ENCODE results near the gene RHOV.

RHOV gene, protein sequence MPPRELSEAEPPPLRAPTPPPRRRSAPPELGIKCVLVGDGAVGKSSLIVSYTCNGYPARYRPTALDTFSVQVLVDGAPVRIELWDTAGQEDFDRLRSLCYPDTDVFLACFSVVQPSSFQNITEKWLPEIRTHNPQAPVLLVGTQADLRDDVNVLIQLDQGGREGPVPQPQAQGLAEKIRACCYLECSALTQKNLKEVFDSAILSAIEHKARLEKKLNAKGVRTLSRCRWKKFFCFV

DNA sequence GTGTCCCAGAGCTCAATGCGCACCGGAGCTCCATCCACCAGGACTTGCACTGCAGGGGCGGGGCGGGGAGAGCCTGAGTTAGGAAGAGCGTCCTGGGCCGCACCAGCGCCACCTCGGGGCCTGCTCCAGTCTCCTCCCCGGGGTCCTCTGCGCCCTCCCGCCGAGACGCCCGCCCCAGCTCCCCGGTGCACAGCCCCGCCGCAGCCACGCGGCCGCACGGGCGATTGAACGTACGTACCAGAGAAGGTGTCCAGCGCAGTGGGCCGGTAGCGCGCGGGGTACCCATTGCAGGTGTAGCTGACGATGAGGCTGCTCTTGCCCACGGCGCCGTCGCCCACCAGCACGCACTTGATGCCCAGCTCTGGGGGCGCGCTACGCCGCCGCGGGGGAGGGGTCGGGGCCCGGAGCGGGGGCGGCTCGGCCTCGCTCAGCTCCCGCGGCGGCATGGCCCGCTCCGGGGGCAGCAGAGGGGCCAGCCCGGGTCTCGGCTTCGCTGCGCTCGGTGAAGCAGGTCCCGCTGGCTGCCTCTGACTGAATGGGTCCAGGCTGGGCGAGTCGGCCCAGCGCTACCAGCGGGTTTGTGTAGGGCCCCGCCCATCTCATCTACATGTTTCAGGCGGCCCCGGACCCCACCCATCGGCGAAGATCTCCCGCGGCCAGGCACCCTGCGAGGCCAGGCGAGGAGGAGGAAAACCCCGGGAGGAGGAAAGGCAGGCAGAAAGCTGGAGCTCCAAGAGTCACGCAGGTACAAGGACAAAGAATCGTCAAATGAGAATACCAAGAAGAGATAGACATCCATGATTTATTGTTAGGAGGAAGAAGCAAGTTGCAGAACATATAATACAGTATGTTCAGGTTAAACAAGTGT is at the start of gene RHOV:
RHOV (minus strand) TSS at position 541 of the 868 bp plus-strand sequence; CDS start at position 446, 95 bp downstream.
- peak; percentile 94 for DNase-seq

- DNase-seq: no peak
Observed at GRCh38 chr15:40923551-40923950, 49.5 kb upstream of the RHOV start.

DNA sequence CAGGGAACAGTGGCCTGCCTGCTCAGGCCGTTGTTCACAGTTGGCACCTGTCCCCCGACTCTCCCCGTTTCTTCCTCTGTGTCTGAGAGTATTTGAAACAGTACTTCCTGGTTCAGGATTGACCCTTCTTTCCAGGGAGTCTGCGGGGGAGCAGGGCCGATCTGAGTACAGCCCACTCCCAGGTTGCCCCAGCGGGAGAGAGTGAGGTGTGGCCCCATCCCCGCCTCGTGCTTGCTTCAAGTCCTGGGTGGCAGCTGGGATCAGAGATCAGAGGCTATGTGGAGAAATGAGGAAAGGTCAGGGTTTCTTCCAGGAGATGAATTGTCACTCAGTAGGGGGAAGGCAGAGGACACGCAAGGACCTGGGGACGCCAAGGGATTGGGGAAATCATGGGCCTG is 48.6 kb upstream of the RHOV start:
- DNase-seq: no peak

DNA sequence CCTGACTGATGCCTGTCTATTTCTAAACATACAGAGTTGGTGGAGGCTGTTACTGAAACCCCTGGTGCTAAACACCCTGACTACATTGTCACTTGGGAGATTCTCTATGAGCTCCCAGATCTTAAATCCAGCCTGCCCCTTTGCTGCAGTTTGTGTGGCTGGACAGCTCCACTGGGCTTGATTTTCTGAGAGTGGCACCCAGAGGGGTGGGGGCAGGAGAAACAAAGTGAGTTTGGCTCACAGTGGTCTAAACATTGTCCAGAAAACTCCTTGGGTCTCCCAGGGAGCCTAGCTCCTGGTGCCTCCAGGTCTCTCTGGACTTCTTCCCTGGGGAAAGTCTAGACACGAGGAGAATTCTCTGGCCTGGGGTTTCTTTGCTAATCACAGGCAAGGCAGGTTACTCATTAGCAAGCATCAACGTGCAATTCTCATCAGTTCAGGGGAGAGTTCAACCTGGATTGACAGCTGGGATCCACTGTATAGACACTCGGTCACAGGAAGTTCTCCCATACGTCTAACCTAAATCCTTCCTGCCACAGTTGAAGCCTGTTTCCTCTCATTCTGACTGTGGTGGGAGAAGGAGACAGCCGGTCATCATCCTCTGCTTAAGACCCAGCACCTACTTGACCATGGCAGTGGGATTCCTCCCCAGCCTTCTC is 48.0 kb upstream of the RHOV start:
- DNase-seq: no peak

GRCh38 chr15:40918799-40919392 is 44.9 kb upstream of the RHOV start:
- no peak for DNase-seq

DNA sequence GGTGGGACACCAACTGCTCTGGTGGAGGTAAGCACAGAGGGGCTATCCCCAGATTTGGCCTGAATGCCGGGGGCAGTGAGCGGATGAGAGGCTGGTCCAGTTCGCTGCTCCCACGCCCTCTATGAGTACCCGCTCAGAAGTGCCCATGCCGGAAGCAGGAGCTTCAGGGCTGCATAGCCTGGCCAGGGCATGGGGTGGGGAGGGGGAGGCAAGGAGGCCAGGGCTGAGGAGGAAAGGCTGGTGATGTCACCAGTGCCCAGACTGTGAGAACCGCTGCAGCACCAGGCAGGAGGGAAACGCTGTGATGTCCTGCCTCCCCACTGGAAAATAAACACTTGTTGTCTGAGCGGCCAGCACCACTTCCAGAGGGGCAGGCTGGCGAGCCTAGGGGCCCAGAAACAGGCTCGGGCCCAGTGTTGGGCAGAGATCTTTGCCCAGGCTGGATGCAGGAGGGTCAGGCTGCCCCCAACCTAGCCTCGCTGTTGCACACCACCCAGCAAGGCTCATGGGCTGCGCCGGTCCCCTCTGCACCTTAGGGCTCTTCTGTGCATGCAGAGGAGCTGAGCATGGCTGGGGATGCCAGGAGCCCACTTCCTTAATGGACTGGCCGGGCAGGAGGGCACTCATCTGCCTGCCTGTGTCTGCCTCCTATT is 44.2 kb upstream of the RHOV start:
- no peak for DNase-seq

GRCh38 chr15:40917585-40917984 is 43.6 kb upstream of the RHOV start:
- no peak for DNase-seq

DNA sequence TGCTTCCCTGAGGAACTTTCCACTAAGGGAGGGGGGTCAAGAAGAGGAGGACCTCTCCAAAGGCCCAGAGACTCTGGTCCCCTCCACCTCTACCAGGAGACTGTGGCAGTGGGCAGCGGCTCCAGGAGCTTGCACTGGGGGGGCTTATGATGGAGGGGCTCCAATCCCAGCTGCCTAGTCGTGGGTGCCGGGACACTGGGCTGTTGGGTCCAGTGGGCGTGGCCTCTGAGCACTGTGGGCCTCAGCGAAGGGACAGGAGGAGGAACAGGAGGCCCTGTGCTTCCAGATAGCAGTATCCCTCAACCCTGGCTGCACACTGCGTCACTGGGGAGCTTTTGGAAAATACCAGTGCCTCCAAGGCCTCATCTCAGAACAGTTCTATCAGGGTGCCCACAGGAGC is 41.6 kb upstream of the RHOV start:
- no peak for DNase-seq

- no peak for DNase-seq
Observed at GRCh38 chr15:40915116-40915661, 41.2 kb upstream of the RHOV start.

- DNase-seq: no peak
Observed at GRCh38 chr15:40914486-40914885, 40.5 kb upstream of the RHOV start.

DNA sequence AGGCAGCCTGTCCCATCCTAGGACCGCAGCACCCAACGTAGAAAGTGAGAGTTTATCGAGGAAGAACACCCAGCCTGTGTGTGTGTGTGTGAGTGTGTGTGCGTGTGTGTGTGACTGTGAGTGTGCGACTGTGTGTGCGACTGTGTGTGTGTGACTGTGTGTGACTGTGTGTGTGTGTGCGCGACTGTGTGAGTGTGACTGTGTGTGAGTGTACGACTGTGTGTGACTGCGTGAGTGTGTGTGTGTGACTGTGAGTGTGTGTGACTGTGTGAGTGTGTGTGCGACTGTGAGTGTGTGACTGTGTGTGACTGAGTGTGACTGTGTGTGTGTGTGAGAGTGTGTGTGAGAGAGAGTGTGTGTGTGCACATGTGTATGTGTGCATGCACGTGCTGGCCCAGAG is 40.0 kb upstream of the RHOV start:
- no peak for DNase-seq

- DNase-seq: no peak
Observed at GRCh38 chr15:40912478-40912877, 38.4 kb upstream of the RHOV start.

- DNase-seq: no peak
Observed at GRCh38 chr15:40911693-40912092, 37.7 kb upstream of the RHOV start.

DNA sequence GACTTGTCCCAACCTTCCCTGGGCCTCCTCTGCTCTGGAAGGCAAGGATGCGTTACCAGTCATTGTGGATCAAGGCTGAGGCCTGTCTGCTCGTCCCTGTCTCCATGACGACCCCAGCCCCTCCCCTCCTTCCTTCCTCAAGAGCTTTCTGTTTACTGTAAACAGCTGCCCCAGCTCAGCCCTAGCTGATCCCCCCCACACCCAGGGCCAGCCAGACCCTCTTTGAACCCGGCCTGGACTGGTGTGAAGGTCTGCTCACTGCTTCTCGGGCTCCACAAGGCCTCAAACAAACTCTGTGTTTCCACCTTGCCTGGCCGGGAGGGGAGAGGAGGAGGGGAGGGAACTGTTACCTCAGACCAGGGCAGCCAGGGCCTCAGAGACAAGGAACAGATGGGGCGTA is 37.1 kb upstream of the RHOV start:
- DNase-seq: peak; percentile 92

DNA sequence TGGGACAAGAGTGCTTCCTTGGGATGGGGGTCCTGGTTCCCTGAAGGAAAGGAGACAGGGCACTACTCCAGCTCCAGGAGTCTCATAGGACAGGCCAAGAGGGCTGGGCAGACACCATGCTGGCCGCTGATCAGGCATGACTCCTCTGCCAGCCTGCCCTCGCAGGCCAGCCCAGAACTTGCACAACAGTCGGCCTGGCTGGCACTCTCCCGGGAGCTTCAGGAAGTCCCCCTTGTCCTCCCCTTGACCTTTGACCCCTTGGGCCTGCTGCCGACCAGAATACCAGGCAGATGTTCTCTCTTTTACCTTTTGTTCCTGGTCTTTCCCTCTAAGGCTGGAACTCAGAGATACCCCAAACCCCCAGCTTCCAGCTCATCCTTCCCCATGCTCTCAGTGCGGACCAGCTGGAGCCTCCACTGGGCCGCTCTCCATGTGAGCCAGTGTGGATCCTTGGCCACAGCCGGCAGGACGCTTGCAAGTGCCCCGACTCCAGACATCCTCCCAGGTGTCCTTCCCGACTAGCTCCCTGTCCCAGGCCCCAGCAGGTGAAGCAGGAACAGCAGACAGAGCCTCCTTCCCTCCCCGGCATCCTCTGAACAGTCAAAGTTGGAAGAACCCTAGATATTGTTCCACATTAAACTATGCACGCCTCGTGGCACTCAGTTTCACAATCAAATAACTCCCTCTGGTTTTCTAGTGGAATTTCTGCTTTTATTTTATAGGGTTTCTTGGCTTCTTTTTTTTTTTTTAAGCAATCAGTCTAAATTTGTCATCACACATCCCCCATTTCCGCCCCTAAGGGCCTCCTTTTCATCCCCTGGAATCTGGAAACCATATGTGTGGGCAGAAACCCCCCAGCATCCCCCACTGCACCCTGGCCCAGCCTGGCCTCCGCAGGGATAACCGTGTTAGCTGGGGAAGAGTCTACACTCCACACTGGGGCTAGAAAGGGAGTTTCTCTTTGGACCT is 35.9 kb upstream of the RHOV start:
- no peak for DNase-seq

DNA sequence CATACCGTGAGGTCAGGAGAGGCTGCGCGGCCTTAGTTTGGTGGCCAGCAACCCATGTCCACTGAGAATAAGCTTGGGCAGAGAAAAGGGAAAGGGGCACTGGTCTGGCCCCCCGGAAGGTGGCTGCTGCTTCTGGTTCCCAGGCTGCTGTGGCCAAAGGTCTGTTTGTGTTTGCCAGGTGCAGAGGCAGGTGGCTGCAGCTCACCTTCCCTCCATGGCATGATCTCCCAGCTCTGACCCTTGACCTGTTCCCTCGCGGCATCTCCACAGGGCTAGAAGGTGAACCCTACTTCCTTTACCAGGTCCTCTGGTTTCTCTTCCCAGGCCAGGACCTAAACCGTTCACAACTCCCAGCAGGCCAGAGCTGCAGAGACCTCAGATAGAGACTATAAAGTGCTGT is 34.1 kb upstream of the RHOV start:
- no peak for DNase-seq

GRCh38 chr15:40906991-40907802 is 33.2 kb upstream of the RHOV start:
- peak; percentile 49 for DNase-seq

GRCh38 chr15:40906091-40906990 is 32.3 kb upstream of the RHOV start:
- peak; percentile 95 for DNase-seq

DNA sequence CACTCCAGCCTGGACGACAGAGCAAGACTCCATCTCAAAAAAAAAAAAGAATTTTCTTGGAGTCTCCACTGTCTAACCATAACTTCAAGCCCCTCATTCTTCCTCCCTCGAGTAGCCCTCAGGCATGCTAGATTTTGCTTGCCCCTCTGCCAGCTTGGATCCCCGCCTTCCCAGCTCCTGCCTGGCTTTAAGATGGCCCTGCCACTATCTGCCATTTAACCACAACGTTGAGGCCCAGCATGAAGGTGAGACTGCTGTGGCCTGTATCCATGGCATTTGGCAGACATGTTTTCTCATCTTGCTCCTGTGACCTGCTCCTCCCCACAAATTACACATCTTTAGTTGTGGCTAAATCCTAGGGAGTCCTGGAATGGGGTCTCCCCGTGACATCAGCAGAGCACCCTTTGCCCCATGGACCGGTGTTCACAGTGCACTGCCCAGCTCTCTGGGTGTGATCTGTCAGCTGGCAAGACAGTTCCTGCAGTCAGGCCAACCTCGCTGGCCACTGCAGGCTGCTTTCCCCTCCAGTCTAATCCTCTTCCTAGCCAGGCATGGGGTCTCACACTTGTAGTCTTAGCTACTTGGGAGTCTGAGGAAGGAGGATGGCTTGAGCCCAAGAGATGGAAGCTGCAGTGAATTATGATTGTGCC is 30.6 kb upstream of the RHOV start:
- DNase-seq: no peak
